Measurements from ENCODE around the gene CORO7. TPM values are rescaled to one million over a fixed set of nuclear protein-coding genes. Genes with fewer than 3 reads are reported as not detected.

CORO7 gene
- polyA plus RNA-seq, 3 donors: 44.7 to 181 (median 68.4) TPM

DNA sequence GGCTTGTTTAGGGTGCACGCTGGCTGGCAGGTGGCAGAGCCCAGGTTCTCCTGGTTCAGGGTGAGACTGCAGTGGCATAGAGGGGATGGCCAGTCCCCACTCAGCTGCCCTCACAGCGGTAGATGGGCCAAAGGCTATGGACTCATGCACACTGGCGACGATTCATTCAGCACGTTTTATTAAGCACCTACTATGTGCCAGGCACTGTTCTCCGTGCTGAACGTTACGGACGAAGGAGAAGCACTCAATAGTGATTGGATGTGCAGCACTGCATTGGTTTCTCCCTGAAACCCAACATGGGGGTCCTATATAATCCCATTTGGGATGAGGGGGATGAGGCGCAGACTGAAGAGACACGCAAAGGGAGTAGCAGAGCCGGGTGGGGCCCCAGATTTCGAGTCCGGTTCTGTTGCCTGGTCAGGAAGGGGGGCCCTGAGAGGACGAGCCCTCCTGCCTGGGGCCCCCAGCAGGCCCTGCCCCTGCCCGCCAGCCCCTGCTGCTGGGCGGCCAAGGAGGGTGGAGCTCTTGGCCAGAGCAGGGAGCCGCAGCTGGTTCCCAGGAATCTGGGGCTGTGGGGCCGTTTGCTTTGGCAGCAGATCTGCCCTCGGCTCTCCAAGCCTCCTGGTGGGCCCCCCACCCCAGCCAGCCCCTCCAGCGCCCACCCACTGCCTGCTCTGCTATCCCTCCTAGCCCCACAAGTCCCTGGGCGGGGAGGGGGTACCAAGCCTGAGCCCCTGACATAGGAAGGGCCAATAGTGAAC is 91.7 kb downstream of the CORO7 start:
- no peak overlapping the region for H3K4me3 ChIP-seq (replicated peaks in 1 of 3; ENCODE audit: low read depth in 2 of 3, low read length in 3 of 3)
- H2AFZ ChIP-seq (ENCODE audit: insufficient read depth, low read depth, low read length, poor library complexity, severe bottlenecking): no peak overlapping the region
- no peaks in the 10 kb centered on the region for H3K9me3 ChIP-seq (replicated peaks in 1 of 2; ENCODE audit: control insufficient read depth in 1 of 2, insufficient read depth in 1 of 2, low read length in 2 of 2)
- no peaks in the 10 kb centered on the region for H3K79me2 ChIP-seq (ENCODE audit: insufficient read depth, low read length)
- DNase-seq: no peak
- peaks cover 10 to 41% (median 26%) of the 10 kb centered on the region in 3 donors for H3K27me3 Mint-ChIP-seq (ENCODE audit: low read depth in 3 of 3)
- no peak overlapping the region for H3K4me3 Mint-ChIP-seq
- intact Hi-C loops (cut with micrococcal nuclease): loop anchor here in 1 of 2 donors (5.0 kb wide), 1 partner anchor 37 kb away; no protein-coding TSS in a partner anchor
- H3K4me1 ChIP-seq (ENCODE audit: control insufficient read depth in 1 of 2, insufficient read depth in 2 of 2, low read length in 2 of 2): peaks cover 20 to 26% of the 10 kb centered on the region in 2 donors
- TF ChIP-seq, protein P1, sequence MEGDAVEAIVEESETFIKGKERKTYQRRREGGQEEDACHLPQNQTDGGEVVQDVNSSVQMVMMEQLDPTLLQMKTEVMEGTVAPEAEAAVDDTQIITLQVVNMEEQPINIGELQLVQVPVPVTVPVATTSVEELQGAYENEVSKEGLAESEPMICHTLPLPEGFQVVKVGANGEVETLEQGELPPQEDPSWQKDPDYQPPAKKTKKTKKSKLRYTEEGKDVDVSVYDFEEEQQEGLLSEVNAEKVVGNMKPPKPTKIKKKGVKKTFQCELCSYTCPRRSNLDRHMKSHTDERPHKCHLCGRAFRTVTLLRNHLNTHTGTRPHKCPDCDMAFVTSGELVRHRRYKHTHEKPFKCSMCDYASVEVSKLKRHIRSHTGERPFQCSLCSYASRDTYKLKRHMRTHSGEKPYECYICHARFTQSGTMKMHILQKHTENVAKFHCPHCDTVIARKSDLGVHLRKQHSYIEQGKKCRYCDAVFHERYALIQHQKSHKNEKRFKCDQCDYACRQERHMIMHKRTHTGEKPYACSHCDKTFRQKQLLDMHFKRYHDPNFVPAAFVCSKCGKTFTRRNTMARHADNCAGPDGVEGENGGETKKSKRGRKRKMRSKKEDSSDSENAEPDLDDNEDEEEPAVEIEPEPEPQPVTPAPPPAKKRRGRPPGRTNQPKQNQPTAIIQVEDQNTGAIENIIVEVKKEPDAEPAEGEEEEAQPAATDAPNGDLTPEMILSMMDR (IDR thresholded peaks at IDR 0.05): no peak
- 93% methylated on average over 18 of the region's 22 CpGs for WGBS (ENCODE audit: insufficient coverage)
- peaks cover 13% of the 10 kb centered on the region for H3K4me1 Mint-ChIP-seq
- no peaks in the 10 kb centered on the region for H3K36me3 ChIP-seq (replicated peaks in 1 of 2; ENCODE audit: control insufficient read depth in 1 of 2, insufficient read depth in 2 of 2, low read length in 2 of 2)
- H3K36me3 Mint-ChIP-seq: no peaks in the 10 kb centered on the region
- no peak overlapping the region for H3K4me2 ChIP-seq (replicated peaks; ENCODE audit: extremely low read depth, low read length, poor library complexity, severe bottlenecking)
- H3K9ac ChIP-seq (ENCODE audit: insufficient read depth, low read length, poor library complexity, severe bottlenecking): no peak overlapping the region
- no peak overlapping the region for H3K27ac ChIP-seq (ENCODE audit: low read depth in 1 of 2, low read length in 2 of 2)
- no peaks in the 10 kb centered on the region for H4K20me1 ChIP-seq (ENCODE audit: insufficient read depth, low read length)
- H3K27me3 ChIP-seq (ENCODE audit: control insufficient read depth in 2 of 2, insufficient read depth in 2 of 2, low read length in 2 of 2): peaks cover 0 to 15% of the 10 kb centered on the region in 2 donors
- H3K9me3 Mint-ChIP-seq: no peaks in the 10 kb centered on the region
- H3K27ac Mint-ChIP-seq: peak overlapping the region in 1 of 7 donors; percentile 71

DNA sequence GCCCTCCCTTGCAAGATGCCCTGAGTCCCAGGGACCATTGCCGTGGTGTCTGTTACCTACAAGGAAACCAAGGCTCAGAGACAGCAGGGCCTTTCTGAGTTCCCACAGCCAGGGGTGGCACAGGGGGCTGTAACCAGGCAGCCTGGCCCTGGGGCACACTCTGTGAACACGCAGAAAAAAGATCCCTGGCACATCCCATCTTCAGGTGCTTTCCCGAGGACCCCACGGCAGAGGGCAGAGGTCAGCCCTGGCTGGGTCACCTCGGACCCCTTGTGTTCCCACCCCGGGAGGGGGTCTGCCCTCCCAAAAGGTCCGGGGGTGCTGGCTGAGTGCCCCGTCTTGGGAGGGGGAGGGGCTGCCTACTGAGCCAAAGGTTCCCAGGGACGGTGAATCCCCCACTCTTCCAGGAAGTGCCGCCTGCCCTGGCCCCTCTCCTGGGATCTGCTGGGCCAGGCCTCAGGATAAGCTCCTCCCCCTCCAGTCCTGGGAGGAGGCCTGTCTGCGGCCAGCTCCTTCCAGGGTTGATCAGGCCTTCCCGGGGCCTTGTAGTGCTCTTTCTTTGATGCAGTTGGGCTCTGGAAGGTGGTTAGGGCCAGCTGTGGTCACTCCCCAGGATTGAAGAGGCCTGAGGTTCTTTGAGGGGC is 92.4 kb downstream of the CORO7 start:
- H3K27ac Mint-ChIP-seq: no peak overlapping the region
- H3K79me2 ChIP-seq (ENCODE audit: insufficient read depth, low read length): no peaks in the 10 kb centered on the region
- peaks cover 13% of the 10 kb centered on the region for H3K4me1 Mint-ChIP-seq
- no peak overlapping the region for H3K4me3 ChIP-seq (replicated peaks in 1 of 3; ENCODE audit: low read depth in 2 of 3, low read length in 3 of 3)
- TF ChIP-seq, protein P1 (IDR thresholded peaks at IDR 0.05): no peak
- peaks cover 20 to 25% of the 10 kb centered on the region in 2 donors for H3K4me1 ChIP-seq (ENCODE audit: control insufficient read depth in 1 of 2, insufficient read depth in 2 of 2, low read length in 2 of 2)
- H3K27me3 ChIP-seq (ENCODE audit: control insufficient read depth in 2 of 2, insufficient read depth in 2 of 2, low read length in 2 of 2): peaks cover 0 to 18% of the 10 kb centered on the region in 2 donors
- H3K4me2 ChIP-seq (replicated peaks; ENCODE audit: extremely low read depth, low read length, poor library complexity, severe bottlenecking): no peak overlapping the region
- no peak for DNase-seq
- no peaks in the 10 kb centered on the region for H3K9me3 ChIP-seq (replicated peaks in 1 of 2; ENCODE audit: control insufficient read depth in 1 of 2, insufficient read depth in 1 of 2, low read length in 2 of 2)
- H3K36me3 Mint-ChIP-seq: no peaks in the 10 kb centered on the region
- H3K36me3 ChIP-seq (replicated peaks in 1 of 2; ENCODE audit: control insufficient read depth in 1 of 2, insufficient read depth in 2 of 2, low read length in 2 of 2): no peaks in the 10 kb centered on the region
- H3K4me3 Mint-ChIP-seq: no peak overlapping the region
- intact Hi-C loops (cut with micrococcal nuclease): no loop called here
- peaks cover 8 to 43% (median 22%) of the 10 kb centered on the region in 3 donors for H3K27me3 Mint-ChIP-seq (ENCODE audit: low read depth in 3 of 3)
- no peak overlapping the region for H3K27ac ChIP-seq (ENCODE audit: low read depth in 1 of 2, low read length in 2 of 2)
- WGBS (ENCODE audit: insufficient coverage): 93% methylated on average over 6 of the region's 12 CpGs
- H3K9ac ChIP-seq (ENCODE audit: insufficient read depth, low read length, poor library complexity, severe bottlenecking): no peak overlapping the region
- H2AFZ ChIP-seq (ENCODE audit: insufficient read depth, low read depth, low read length, poor library complexity, severe bottlenecking): no peak overlapping the region
- H3K9me3 Mint-ChIP-seq: no peaks in the 10 kb centered on the region
- H4K20me1 ChIP-seq (ENCODE audit: insufficient read depth, low read length): no peaks in the 10 kb centered on the region

Data from CD14-positive monocyte (primary cell).